WTC11 (cell line): ENCODE data around the gene HEXD. TPM values are rescaled to one million over a fixed set of nuclear protein-coding genes. Genes with fewer than 3 reads are reported as not detected.
"Not testable (repeated sequence)": the region's sequence is repeated elsewhere in the genome, so short reads cannot be mapped to it uniquely, and the experiment has no call there.

Source experiments
- ATAC-seq: fragments of 200-7000 bp; cut with Tn5 transposase; 2 replicates; pipeline ENCODE4 v1.10.0; 2021; ENCODE audit warnings: mild to moderate bottlenecking, moderate library complexity
- CTCF ChIA-PET: fragments of 300-600 bp; sonication (Branson Sonifier 250); formaldehyde crosslinking; loops from one replicate; lab custom pipeline; 2021; ENCODE audit warnings: antibody characterized with exemption; lab: Charles Lee
- POLR2A ChIA-PET: fragments of 350-600 bp; sonication (Branson Sonifier 250); formaldehyde crosslinking; loops from one replicate; lab custom pipeline; 2021; ENCODE audit warnings: antibody characterized with exemption; lab: Charles Lee
- DNase-seq: peaks from one replicate; pipeline ENCODE4 v3.0.0; 2021; ENCODE audit warnings: low spot score
- H3K27ac Mint-ChIP-seq: 2 replicates; pipeline ENCODE4 v1.8.0; 2021; ENCODE audit warnings: mixed read lengths
- H3K27me3 Mint-ChIP-seq: 2 replicates; pipeline ENCODE4 v1.8.0; 2021; ENCODE audit warnings: low read depth, mild to moderate bottlenecking, moderate library complexity, mixed read lengths
- H3K36me3 Mint-ChIP-seq: 2 replicates; pipeline ENCODE4 v1.8.0; 2021; ENCODE audit warnings: mixed read lengths
- H3K4me1 Mint-ChIP-seq: 2 replicates; pipeline ENCODE4 v1.8.0; 2022; ENCODE audit warnings: mixed read lengths
- H3K4me3 Mint-ChIP-seq: 2 replicates; pipeline ENCODE4 v1.8.0; 2021; ENCODE audit warnings: mild to moderate bottlenecking, moderate library complexity, mixed read lengths
- H3K9me3 Mint-ChIP-seq: 2 replicates; pipeline ENCODE4 v1.8.0; 2021; ENCODE audit warnings: mixed read lengths
- ESRRA ChIP-seq: sonication (generic); formaldehyde crosslinking; IDR thresholded peaks from 2 replicates; pipeline ENCODE4 v1.8.1; 2022; ENCODE audit warnings: mild to moderate bottlenecking, missing genetic modification reagents, borderline replicate concordance
- FOXJ3 ChIP-seq: sonication (generic); formaldehyde crosslinking; IDR thresholded peaks from 2 replicates; pipeline ENCODE4 v1.9.0; 2021; ENCODE audit warnings: missing genetic modification reagents, mild to moderate bottlenecking, borderline replicate concordance
- NR2C2 ChIP-seq: sonication (generic); formaldehyde crosslinking; IDR thresholded peaks from 2 replicates; pipeline ENCODE4 v1.8.0; 2022; ENCODE audit warnings: mild to moderate bottlenecking, missing genetic modification reagents
- OVOL2 ChIP-seq: fragments of 250-450 bp; sonication (Bioruptor Pico); IDR thresholded peaks from 2 replicates; pipeline ENCODE4 v1.9.0; 2021; ENCODE audit warnings: mild to moderate bottlenecking, borderline replicate concordance
- SMAD3 ChIP-seq: sonication (generic); formaldehyde crosslinking; IDR thresholded peaks from 2 replicates; pipeline ENCODE4 v1.8.0; 2022; ENCODE audit warnings: missing genetic modification reagents, mild to moderate bottlenecking, borderline replicate concordance
- SMAD4 ChIP-seq: sonication (generic); formaldehyde crosslinking; IDR thresholded peaks from 2 replicates; pipeline ENCODE4 v1.8.0; 2022; ENCODE audit warnings: mild to moderate bottlenecking, missing genetic modification reagents
- TP53 ChIP-seq: sonication (generic); formaldehyde crosslinking; IDR thresholded peaks from 2 replicates; pipeline ENCODE4 v1.8.1; 2023; ENCODE audit warnings: mild to moderate bottlenecking, missing genetic modification reagents
- ZNF263 ChIP-seq: sonication (generic); formaldehyde crosslinking; IDR thresholded peaks from 2 replicates; pipeline ENCODE4 v1.8.1; 2022; ENCODE audit warnings: low read depth, mild to moderate bottlenecking, moderate library complexity, missing genetic modification reagents
- ZNF416 ChIP-seq: fragments of 250-450 bp; sonication (Bioruptor Pico); IDR thresholded peaks from 2 replicates; pipeline ENCODE4 v1.9.0; 2021; ENCODE audit warnings: mild to moderate bottlenecking, inconsistent platforms
- total RNA-seq: library from RNA; stranded (reverse); gene quantifications from 3 replicates; pipeline ENCODE4 v1.2.3, GENCODE V29; 2021
- TF ChIP-seq, protein P1 (sequence below): sonication (generic); formaldehyde crosslinking; IDR thresholded peaks from 2 replicates; pipeline ENCODE4 v1.8.0; 2022; ENCODE audit warnings: mild to moderate bottlenecking, missing genetic modification reagents
- TF ChIP-seq, protein P2 (sequence below): fragments of 250-450 bp; sonication (Bioruptor Pico); conservative IDR thresholded peaks from 2 replicates; pipeline ENCODE4 v1.9.0; 2021; ENCODE audit warnings: mild to moderate bottlenecking
- TF ChIP-seq, protein P3 (sequence below): sonication (generic); formaldehyde crosslinking; IDR thresholded peaks from 2 replicates; pipeline ENCODE4 v1.8.0; 2022; ENCODE audit warnings: mild to moderate bottlenecking, missing genetic modification reagents
- TF ChIP-seq, protein P4 (sequence below): sonication (generic); formaldehyde crosslinking; IDR thresholded peaks from 2 replicates; pipeline ENCODE4 v1.8.1; 2022; ENCODE audit warnings: mild to moderate bottlenecking, moderate library complexity, missing genetic modification reagents
- TF ChIP-seq, protein P5 (sequence below): sonication (generic); formaldehyde crosslinking; conservative IDR thresholded peaks from 2 replicates; pipeline ENCODE4 v1.8.1; 2022; ENCODE audit warnings: mild to moderate bottlenecking, missing genetic modification reagents
- TF ChIP-seq, protein P6 (sequence below): sonication (generic); formaldehyde crosslinking; IDR thresholded peaks from 2 replicates; pipeline ENCODE4 v1.8.1; 2023; ENCODE audit warnings: mild to moderate bottlenecking, missing genetic modification reagents

HEXD gene
- total RNA-seq, 1 experiment from 2014 or later: 36.0 TPM

DNA sequence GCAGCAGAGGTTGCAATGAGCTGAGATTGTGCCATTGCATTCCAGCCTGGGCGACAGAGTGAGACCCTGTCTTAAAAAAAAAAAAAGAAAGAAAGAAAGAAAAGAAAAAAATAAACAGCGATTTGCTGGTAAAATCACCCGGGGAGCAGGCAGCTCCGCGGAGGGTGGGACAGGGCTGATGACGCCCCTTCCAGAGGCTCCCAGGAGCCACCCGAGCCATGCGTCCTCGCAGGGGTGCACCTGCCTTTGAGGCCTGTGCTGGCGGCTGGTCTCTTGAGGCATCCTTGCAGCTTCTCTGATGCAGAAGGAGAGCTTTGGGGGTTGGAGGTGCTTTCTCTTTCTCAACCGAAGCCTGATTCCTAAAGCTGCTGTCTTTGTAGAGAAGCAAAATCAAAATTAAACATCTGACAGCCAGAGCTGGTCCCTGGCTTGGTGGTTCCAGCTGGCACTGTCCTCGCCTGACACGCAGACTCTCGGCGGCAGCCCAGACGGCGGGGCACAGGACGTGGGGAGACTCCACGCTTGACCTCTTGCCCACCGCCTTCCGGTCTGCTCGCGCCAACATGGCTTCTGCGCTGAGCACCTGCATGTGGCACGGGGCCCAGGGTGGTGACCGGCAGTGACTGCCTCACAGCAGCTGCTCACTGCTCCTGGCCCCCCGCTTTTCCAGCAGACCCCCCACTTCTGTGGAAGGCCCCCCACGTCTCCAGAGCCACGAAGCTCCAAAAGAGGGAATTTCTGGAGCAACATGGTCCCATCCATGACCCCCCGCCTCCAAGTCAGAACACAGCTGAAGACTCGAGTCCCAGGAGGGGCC lies 40.0 kb upstream of the HEXD start:
- DNase-seq (no peak), ATAC-seq (no peak)
- TF ChIP-seq FOXJ3 (no peak), TP53 (no peak)
- TF ChIP-seq, protein P1, sequence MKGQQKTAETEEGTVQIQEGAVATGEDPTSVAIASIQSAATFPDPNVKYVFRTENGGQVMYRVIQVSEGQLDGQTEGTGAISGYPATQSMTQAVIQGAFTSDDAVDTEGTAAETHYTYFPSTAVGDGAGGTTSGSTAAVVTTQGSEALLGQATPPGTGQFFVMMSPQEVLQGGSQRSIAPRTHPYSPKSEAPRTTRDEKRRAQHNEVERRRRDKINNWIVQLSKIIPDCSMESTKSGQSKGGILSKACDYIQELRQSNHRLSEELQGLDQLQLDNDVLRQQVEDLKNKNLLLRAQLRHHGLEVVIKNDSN (CRISPR knock-in tag): no peak
- no peaks in the 10 kb centered on the region for H3K4me1 Mint-ChIP-seq
- no peak overlapping the region for H3K4me3 Mint-ChIP-seq
- H3K27me3 Mint-ChIP-seq: peaks cover 32% of the 10 kb centered on the region
- H3K36me3 Mint-ChIP-seq: no peaks in the 10 kb centered on the region
- H3K27ac Mint-ChIP-seq: no peak overlapping the region
- POLR2A ChIA-PET: interaction anchor here (0.6 kb wide), 1 partner anchor 324 kb away, joined by 3 read pairs; no protein-coding TSS in a partner anchor
- CTCF ChIA-PET: interaction anchor here (1.1 kb wide), 1 partner anchor 143 kb away, joined by 3 read pairs; no protein-coding TSS in a partner anchor
- H3K9me3 Mint-ChIP-seq: no peaks in the 10 kb centered on the region

DNA sequence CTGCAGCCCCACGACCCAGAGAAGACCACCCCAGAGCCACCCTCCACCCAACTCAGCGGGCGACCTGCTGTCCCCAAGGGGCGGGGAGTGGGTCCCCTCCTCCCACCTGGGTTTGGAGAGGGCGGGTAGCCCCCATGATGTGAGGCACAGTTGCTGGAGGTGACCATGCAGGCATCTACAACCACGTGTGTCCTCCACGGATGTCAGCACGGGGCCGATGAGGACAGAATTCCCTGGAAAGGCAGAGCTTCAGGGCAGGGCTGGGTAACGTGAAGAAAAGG lies 39.5 kb upstream of the HEXD start:
- CTCF ChIA-PET: interaction anchor here (1.1 kb wide), 1 partner anchor 144 kb away, joined by 3 read pairs; no protein-coding TSS in a partner anchor
- H3K4me1 Mint-ChIP-seq: no peaks in the 10 kb centered on the region
- no peak for ATAC-seq
- POLR2A ChIA-PET: no interaction called here
- no peak for DNase-seq
- peaks cover 26% of the 10 kb centered on the region for H3K27me3 Mint-ChIP-seq
- H3K27ac Mint-ChIP-seq: no peak overlapping the region
- H3K4me3 Mint-ChIP-seq: no peak overlapping the region
- TF ChIP-seq, protein P2, sequence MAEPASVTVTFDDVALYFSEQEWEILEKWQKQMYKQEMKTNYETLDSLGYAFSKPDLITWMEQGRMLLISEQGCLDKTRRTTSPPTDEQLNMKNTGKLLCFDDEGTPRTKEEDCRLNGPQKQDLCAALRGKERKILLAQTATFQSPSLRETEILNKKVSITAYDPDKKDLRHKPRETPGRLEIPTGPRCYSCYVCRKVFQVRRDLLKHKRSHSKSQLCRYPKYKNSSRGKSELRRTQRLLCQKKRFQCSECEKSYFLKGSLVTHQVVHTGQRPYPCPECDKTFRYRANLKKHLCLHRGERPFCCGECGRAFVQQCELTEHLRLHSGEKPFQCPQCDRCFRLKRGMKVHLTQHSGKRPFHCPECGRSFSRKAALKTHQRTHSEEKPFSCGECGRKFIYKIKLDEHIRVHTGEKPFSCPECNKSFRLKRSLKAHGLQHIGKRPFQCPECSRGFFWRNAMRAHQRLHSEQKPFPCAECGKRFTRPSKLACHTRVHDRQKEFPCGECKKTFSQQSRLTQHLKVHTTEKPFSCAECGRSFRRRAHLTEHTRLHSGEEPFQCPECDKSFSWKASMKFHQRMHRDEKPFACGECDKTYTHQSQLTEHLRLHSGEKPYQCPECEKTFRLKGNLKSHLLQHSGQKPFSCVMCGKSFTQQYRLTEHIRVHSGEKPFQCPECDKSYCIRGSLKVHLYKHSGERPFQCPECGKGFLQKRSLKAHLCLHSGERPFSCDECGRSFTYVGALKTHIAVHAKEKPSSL: no peak
- TF ChIP-seq SMAD3 (CRISPR knock-in tag) (no peak), NR2C2 (CRISPR knock-in tag) (no peak), ESRRA (CRISPR knock-in tag) (no peak), SMAD4 (CRISPR knock-in tag) (no peak), OVOL2 (CRISPR knock-in tag) (no peak), ZNF416 (no peak), ZNF263 (no peak)
- TF ChIP-seq, protein P3, sequence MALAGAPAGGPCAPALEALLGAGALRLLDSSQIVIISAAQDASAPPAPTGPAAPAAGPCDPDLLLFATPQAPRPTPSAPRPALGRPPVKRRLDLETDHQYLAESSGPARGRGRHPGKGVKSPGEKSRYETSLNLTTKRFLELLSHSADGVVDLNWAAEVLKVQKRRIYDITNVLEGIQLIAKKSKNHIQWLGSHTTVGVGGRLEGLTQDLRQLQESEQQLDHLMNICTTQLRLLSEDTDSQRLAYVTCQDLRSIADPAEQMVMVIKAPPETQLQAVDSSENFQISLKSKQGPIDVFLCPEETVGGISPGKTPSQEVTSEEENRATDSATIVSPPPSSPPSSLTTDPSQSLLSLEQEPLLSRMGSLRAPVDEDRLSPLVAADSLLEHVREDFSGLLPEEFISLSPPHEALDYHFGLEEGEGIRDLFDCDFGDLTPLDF (CRISPR knock-in tag): no peak
- TF ChIP-seq, protein P4, sequence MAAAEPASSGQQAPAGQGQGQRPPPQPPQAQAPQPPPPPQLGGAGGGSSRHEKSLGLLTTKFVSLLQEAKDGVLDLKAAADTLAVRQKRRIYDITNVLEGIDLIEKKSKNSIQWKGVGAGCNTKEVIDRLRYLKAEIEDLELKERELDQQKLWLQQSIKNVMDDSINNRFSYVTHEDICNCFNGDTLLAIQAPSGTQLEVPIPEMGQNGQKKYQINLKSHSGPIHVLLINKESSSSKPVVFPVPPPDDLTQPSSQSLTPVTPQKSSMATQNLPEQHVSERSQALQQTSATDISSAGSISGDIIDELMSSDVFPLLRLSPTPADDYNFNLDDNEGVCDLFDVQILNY (CRISPR knock-in tag): no peak
- TF ChIP-seq, protein P5, sequence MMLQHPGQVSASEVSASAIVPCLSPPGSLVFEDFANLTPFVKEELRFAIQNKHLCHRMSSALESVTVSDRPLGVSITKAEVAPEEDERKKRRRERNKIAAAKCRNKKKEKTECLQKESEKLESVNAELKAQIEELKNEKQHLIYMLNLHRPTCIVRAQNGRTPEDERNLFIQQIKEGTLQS (CRISPR knock-in tag): no peak
- no peaks in the 10 kb centered on the region for H3K9me3 Mint-ChIP-seq
- no peaks in the 10 kb centered on the region for H3K36me3 Mint-ChIP-seq

DNA sequence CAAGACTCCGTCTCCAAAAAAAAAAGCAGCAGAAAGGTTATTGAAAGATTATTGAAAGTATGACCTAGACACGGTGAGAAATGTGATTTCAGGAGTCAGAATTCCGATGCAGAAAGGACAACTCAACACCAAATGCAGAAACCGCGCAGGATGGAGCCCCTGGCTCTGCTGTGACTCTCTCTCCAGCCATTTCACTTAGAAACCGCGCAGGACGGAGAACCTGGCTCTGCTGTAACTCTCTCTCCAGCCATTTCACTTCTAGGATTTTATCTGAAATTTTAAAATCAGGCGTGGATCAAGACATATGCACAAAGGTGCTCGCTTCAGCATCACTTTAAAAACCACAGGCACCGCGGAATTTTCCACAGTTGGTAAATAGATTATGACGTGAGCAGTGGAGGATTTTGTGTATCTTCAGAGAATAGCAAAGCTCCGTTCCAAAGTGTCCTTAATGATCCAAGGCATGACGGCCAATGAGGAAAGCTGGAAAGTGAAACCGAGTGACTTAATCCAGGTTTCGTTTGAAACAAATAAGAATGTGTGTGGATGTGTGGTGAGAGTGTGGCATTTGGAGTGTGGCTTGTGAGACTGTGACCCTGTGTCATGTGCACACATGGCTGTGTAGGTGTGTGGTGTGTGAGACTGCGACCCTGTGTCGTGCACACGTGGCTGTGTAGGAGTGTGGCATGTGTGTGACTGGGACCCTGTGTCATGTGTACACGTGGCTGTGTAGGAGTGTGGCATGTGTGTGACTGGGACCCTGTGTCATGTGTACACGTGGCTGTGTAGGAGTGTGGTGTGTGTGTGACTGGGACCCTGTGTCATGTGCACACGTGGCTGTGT lies 37.1 kb upstream of the HEXD start:
- Mint-ChIP-seq H3K27me3 (peaks cover 9% of the 10 kb centered on the region), H3K4me1 (peaks cover 3% of the 10 kb centered on the region), H3K9me3 (no peaks in the 10 kb centered on the region), H3K4me3 (no peak overlapping the region), H3K36me3 (no peaks in the 10 kb centered on the region), H3K27ac (no peak overlapping the region)
- POLR2A ChIA-PET: no interaction called here
- ATAC-seq: no peak
- TF ChIP-seq, protein P6, sequence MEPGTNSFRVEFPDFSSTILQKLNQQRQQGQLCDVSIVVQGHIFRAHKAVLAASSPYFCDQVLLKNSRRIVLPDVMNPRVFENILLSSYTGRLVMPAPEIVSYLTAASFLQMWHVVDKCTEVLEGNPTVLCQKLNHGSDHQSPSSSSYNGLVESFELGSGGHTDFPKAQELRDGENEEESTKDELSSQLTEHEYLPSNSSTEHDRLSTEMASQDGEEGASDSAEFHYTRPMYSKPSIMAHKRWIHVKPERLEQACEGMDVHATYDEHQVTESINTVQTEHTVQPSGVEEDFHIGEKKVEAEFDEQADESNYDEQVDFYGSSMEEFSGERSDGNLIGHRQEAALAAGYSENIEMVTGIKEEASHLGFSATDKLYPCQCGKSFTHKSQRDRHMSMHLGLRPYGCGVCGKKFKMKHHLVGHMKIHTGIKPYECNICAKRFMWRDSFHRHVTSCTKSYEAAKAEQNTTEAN (CRISPR knock-in tag): no peak
- DNase-seq: no peak
- CTCF ChIA-PET: interaction anchor here (0.7 to 1.0 kb wide), 2 partner anchors 29 to 317 kb away, joined by 3 to 4 read pairs; partner anchors contain the start of gene RAB40B

DNA sequence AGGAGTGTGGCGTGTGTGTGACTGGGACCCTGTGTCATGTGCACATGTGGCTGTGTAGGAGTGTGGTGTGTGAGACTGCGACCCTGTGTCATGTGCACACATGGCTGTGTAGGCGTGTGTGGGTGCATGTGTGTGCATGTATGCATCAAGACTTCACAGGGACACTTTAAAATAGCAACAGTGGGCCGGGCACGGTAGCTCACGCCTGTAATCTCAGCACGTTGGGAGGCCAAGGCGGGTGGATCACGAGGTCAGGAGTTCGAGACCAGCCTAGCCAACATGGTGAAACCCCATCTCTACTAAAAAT lies 36.5 kb upstream of the HEXD start:
- CTCF ChIA-PET: interaction anchor here (0.7 kb wide), 1 partner anchor 317 kb away, joined by 4 read pairs; the partner anchor contains the start of gene RAB40B
- H3K36me3 Mint-ChIP-seq, H3K27ac Mint-ChIP-seq, H3K4me3 Mint-ChIP-seq, H3K9me3 Mint-ChIP-seq, ATAC-seq, H3K27me3 Mint-ChIP-seq, DNase-seq, H3K4me1 Mint-ChIP-seq, POLR2A ChIA-PET: not testable (repeated sequence)
